Adipocyte (in vitro differentiated cells): ENCODE measurements around the gene TMEM114.

ENCODE experiments used
- DNase-seq: peaks from one replicate; pipeline ENCODE4 v3.0.0-alpha.2; 2015; ENCODE audit warnings: low read depth
- H3K27me3 ChIP-seq: replicated peaks from 2 replicates; pipeline ENCODE4 v1.7.0; 2013; ENCODE audit warnings: mild to moderate bottlenecking, low read length, moderate library complexity; ENCODE audit not compliant: control insufficient read depth, insufficient read depth
- H3K36me3 ChIP-seq: 2 replicates; pipeline ENCODE4 v1.7.0; 2013; ENCODE audit warnings: low read length, mild to moderate bottlenecking, moderate library complexity; ENCODE audit not compliant: control insufficient read depth, insufficient read depth, severe bottlenecking
- H3K4me1 ChIP-seq: 2 replicates; pipeline ENCODE4 v1.7.0; 2013; ENCODE audit warnings: mild to moderate bottlenecking, low read length, moderate library complexity; ENCODE audit not compliant: control insufficient read depth, insufficient read depth
- H3K4me3 ChIP-seq: 2 replicates; pipeline ENCODE4 v1.7.0; 2013; ENCODE audit warnings: mild to moderate bottlenecking, low read length, moderate library complexity
- H3K9ac ChIP-seq: 2 replicates; pipeline ENCODE4 v1.7.0; 2013; ENCODE audit warnings: mild to moderate bottlenecking, low read length, moderate library complexity
- H3K9me3 ChIP-seq: 2 replicates; pipeline ENCODE4 v1.7.0; 2013; ENCODE audit warnings: mild to moderate bottlenecking, low read length, moderate library complexity; ENCODE audit not compliant: control insufficient read depth

TMEM114 gene

GRCh38 chr16:8589900-8590688 is at the start of gene TMEM114:
Gene TMEM114, minus strand, starts transcription at chr16:8590511. Its CDS starts 673 bp downstream, at chr16:8589838.
- H3K9ac ChIP-seq: no peak within 1 kb of the TSS
- no peak for DNase-seq
- no peaks in the 10 kb centered on the region for H3K36me3 ChIP-seq
- no peaks in the 10 kb centered on the region for H3K4me1 ChIP-seq
- peaks cover 12% of the 10 kb centered on the region for H3K9me3 ChIP-seq
- no peak within 1 kb of the TSS for H3K4me3 ChIP-seq
- H3K27me3 ChIP-seq: peaks cover 56% of the 10 kb centered on the region

- no peaks in the 10 kb centered on the region for H3K9me3 ChIP-seq
- DNase-seq: no peak
- H3K36me3 ChIP-seq: peaks cover 88% of the 10 kb centered on the region
Measured at GRCh38 chr16:8639694-8640093, 49.4 kb upstream of the TMEM114 start.

GRCh38 chr16:8634991-8635736 is 44.9 kb upstream of the TMEM114 start:
- Histone ChIP-seq H3K4me1 (peaks cover 10% of the 10 kb centered on the region), H3K36me3 (peaks cover 84% of the 10 kb centered on the region), H3K4me3 (no peak overlapping the region), H3K27me3 (no peaks in the 10 kb centered on the region), H3K9me3 (no peaks in the 10 kb centered on the region), H3K9ac (no peak overlapping the region)
- DNase-seq: no peak

More at GRCh38 chr16:8639694-8640093, 49.4 kb upstream of the TMEM114 start:
- H3K4me1 ChIP-seq: no peaks in the 10 kb centered on the region
- H3K27me3 ChIP-seq: no peaks in the 10 kb centered on the region
- no peak overlapping the region for H3K4me3 ChIP-seq
- H3K9ac ChIP-seq: no peak overlapping the region

- peaks cover 86% of the 10 kb centered on the region for H3K36me3 ChIP-seq
- no peak for DNase-seq
Measured at GRCh38 chr16:8632675-8633182, 42.4 kb upstream of the TMEM114 start.

GRCh38 chr16:8631818-8632465 is 41.6 kb upstream of the TMEM114 start:
- no peaks in the 10 kb centered on the region for H3K27me3 ChIP-seq
- peaks cover 15% of the 10 kb centered on the region for H3K4me1 ChIP-seq
- H3K4me3 ChIP-seq: no peak overlapping the region
- peaks cover 88% of the 10 kb centered on the region for H3K36me3 ChIP-seq
- H3K9ac ChIP-seq: no peak overlapping the region
- DNase-seq: no peak
- no peaks in the 10 kb centered on the region for H3K9me3 ChIP-seq

More at GRCh38 chr16:8632675-8633182, 42.4 kb upstream of the TMEM114 start:
- Histone ChIP-seq H3K4me3 (no peak overlapping the region), H3K9ac (no peak overlapping the region), H3K4me1 (peaks cover 15% of the 10 kb centered on the region), H3K27me3 (no peaks in the 10 kb centered on the region), H3K9me3 (no peaks in the 10 kb centered on the region)

- DNase-seq: no peak
Measured at GRCh38 chr16:8631373-8631772, 41.1 kb upstream of the TMEM114 start.

GRCh38 chr16:8630255-8630953 is 40.1 kb upstream of the TMEM114 start:
- no peaks in the 10 kb centered on the region for H3K9me3 ChIP-seq
- H3K4me1 ChIP-seq: peaks cover 15% of the 10 kb centered on the region
- H3K4me3 ChIP-seq: no peak overlapping the region
- DNase-seq: no peak
- no peak overlapping the region for H3K9ac ChIP-seq
- no peaks in the 10 kb centered on the region for H3K27me3 ChIP-seq
- peaks cover 86% of the 10 kb centered on the region for H3K36me3 ChIP-seq

More at GRCh38 chr16:8631373-8631772, 41.1 kb upstream of the TMEM114 start:
- no peaks in the 10 kb centered on the region for H3K27me3 ChIP-seq
- peaks cover 84% of the 10 kb centered on the region for H3K36me3 ChIP-seq
- H3K9me3 ChIP-seq: no peaks in the 10 kb centered on the region
- H3K4me1 ChIP-seq: peaks cover 15% of the 10 kb centered on the region
- H3K9ac ChIP-seq: no peak overlapping the region
- no peak overlapping the region for H3K4me3 ChIP-seq

- Histone ChIP-seq H3K36me3 (peaks cover 79% of the 10 kb centered on the region), H3K9me3 (no peaks in the 10 kb centered on the region), H3K4me1 (peaks cover 15% of the 10 kb centered on the region), H3K27me3 (no peaks in the 10 kb centered on the region), H3K9ac (no peak overlapping the region), H3K4me3 (no peak overlapping the region)
- DNase-seq: no peak
Measured at GRCh38 chr16:8628981-8629725, 38.8 kb upstream of the TMEM114 start.

GRCh38 chr16:8627456-8627855 is 37.1 kb upstream of the TMEM114 start:
- Histone ChIP-seq H3K9ac (no peak overlapping the region), H3K27me3 (no peaks in the 10 kb centered on the region), H3K36me3 (peaks cover 63% of the 10 kb centered on the region), H3K9me3 (no peaks in the 10 kb centered on the region), H3K4me1 (peaks cover 22% of the 10 kb centered on the region), H3K4me3 (no peak overlapping the region)
- DNase-seq: no peak

- no peak for DNase-seq
- no peak overlapping the region for H3K4me3 ChIP-seq
- H3K27me3 ChIP-seq: no peaks in the 10 kb centered on the region
- H3K4me1 ChIP-seq: peaks cover 25% of the 10 kb centered on the region
- H3K9me3 ChIP-seq: no peaks in the 10 kb centered on the region
- no peak overlapping the region for H3K9ac ChIP-seq
- H3K36me3 ChIP-seq: peaks cover 58% of the 10 kb centered on the region
Measured at GRCh38 chr16:8626946-8627345, 36.6 kb upstream of the TMEM114 start.
